ENCODE measurements around the gene EML6.

EML6 gene

DNA sequence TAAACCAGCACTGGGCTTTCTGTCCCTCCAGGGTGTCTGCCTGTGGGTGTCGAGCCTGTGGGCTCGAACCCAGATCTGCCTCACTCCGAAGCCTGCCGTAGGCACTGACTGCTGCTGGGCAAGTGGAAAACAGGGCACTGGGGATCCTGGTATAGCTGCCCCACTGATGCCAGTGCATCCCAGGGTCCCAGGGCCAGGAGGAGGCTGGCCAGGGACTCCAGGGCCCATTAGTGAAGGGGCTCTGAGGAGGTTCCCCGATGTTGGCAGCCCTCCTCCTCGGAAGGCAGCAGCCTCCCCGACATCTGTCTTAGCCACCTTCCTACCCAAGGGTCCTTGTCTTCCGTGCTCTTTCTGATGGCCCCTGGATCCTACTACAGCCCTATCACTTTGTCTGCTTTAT is 230.7 kb downstream of the EML6 start:
- DNase-seq: no peak

DNA sequence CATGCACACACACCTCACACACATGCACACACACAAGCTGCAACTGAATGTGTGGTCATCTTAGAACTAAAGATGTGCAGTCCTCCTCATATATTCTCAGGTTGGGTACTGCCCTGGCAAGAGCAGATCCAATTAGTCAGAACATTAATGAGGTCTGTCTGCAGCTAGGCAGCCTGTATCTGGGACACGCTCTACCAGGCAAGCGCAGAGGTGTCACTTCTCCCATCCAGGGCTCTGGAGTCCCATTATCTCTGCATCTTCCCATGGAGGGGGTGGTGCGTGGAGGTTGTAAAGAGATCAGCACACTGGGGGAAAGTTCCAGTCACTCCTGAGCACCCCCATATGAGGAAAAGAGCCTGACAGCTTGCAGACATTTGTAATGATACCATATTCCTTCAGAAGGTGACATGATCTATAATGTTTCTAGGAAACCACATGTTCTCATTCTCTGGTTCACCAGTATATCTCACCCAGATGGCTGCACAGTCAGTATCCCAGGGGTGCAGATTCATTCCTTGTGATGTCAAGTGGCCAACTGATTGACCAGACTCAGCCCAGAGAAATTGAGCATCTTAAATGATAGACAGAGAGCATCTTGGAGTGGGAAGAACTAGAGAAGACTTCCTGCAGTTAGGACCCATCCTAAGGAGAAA is 231.4 kb downstream of the EML6 start:
- no peak for DNase-seq

DNA sequence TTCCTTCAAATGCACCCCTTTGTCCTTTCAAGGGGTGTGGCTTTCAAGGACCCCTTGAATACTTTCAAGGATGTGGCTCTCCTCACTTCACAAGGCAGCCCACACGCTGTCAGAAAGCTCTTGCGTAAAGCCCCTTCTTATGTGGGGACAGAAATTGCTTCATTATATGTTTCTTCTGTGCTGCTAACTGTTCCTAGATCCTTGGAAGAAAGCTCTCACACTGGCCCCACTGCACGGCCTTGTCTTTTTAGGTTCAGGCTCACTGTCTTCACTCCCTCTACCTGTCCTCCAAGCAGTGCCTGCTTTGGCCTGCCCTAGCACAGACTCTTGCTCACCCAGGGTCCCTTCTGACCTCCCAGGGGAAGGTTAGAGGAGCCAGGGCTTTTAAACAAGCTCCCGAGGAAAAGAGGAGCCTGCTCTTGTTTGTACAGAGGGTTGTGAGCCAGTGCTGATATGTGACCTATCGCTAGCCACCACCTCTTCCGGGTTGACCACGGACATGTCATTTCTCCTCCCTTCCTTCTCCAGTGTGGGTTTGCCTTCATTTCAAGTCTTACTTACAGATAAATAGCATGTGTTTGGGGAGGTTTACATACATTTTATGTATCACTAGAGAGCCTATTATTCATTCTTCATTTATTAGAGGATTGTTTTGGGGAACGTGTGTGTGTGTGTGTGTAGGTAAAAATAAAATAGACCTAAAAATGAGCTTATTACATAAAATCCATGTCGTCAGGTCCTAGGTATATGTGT is 232.1 kb downstream of the EML6 start:
- no peak for DNase-seq

DNA sequence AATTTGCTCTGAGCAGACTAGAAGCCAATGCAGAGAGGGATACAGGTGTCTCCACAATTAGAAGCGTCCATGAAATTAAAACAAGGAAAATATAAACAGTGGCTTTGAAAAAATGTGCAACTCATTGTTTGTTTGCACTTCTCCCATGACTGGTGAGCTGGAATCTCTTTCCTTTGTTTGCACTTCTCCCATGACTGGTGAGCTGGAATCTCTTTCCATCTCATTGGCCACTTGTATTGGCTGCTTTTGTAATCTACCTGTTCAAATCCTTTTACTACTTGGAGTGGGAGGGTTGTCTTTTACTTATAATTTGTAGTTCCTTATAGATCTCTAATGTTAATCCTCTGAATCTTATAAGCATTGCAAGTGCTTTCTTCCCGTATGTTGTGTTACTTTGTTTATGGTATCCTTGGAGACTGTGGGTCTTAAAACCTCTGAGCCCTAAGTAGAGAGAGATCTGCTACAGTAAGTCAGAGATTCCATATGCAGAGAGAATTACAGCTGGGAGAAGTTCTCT is 232.7 kb downstream of the EML6 start:
- no peak for DNase-seq

DNA sequence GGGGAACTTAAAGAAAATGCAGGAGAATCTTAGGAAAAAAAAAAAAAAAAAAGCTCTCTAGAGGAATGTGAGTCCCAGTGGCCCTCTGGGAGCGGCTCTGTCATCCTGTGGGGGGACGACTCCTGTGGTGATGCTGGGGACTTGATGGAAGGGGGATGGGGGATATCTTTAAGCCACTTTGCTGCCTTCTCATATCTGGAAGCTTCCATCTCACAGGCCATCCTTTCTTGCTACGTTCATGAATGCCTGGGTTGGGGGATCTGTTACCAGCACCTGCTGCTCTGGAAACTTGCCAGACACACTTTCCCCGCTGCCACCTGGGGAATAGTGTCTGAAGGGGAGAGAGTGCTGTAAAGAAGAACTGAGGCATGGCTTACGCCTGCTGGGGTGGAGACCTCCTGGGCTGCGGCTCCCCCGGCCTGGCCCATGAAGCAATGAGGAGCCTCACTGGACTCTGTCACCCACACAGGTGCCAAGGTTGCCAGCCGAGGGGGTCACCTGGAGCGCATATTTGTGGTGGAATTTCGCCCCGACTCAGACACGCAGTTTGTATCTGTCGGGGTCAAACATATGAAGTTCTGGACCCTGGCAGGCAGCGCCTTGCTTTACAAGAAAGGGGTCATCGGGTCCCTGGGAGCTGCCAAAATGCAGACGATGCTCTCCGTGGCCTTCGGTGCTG is 234.0 kb downstream of the EML6 start:
- no peak for DNase-seq

DNA sequence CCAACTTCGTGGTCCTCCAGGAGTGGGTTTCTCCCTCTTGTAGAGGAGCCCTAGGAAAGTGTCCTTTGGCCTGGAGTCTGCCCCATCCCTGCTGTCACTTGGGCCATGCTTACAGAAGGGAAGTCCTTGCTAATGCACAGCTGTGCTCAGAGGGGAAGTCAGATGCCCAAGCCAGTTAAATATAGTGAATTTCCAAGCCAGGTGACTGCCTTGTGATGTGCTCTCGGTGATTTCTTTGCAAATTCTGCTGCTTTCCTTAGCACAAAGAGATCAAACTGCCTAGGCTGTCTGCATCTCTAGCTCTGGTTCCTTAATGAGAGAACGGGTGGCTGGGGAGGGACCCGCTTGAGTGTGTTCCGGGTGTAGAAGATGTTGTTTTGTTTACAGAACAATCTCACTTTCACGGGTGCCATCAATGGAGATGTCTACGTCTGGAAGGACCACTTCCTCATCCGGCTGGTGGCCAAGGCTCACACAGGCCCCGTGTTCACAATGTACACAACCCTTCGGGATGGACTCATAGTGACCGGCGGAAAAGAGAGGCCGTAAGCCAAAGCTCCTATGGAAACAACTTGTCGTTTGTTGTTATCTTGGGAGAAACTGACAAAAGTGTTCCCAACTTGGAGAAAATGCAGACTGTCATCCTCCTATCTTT is 235.4 kb downstream of the EML6 start:
- no peak for DNase-seq

DNA sequence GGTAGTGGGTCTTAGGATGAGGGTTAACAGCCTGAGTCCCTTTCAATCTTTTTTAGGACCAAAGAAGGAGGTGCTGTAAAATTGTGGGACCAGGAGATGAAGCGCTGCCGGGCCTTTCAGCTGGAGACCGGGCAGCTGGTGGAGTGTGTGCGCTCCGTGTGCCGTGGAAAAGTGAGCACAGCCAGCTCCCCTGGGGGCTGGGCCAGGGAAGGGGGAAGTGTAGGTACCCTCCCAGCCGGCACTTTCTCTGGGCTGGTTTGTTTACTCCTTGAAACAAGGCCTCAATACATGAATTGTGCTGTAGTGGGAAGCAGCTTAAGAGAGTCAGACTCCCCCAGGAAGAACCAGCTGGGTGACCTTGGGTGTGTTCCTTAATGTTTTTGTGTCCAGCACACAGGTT is 236.7 kb downstream of the EML6 start:
- DNase-seq: no peak

DNA sequence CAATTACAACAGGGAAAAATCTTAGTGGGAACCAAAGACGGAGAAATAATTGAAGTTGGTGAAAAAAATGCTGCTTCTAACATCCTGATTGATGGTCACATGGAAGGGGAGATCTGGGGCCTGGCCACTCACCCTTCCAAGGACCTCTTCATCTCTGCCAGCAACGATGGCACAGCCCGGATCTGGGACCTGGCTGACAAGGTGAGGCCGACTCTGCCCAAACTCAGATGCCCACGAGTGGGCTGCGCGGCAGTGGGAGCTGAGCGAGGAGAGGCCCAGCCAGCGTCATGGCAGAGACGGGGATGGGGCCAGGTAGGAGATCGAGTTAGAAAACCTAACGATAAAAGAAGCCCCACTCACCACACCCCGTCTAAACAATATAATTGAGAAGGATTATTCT is 239.0 kb downstream of the EML6 start:
- DNase-seq: no peak

DNA sequence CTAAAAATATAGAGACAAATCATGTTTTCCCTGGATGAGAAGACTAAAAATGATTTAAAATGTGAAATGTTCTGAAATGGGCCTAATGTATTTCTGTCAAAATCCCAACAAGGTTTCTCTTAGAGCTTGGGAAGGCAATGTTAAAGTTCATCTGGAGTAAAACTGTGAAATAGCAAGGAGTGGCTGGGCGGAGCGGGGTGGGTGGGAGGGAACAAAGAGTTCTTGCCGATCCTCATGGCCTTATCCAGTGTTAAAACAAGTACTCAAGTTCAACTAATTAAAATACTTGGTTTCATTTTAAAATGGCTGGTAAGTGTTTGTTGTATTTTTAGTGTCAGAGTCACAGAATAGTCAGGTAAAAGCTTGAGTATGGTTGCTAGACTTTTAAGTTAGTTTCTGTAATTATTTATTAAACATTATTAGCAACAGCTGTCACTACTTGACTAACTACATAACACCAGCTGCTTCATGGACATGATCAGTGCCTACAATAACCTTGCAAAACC is 239.5 kb downstream of the EML6 start:
- no peak for DNase-seq

DNA sequence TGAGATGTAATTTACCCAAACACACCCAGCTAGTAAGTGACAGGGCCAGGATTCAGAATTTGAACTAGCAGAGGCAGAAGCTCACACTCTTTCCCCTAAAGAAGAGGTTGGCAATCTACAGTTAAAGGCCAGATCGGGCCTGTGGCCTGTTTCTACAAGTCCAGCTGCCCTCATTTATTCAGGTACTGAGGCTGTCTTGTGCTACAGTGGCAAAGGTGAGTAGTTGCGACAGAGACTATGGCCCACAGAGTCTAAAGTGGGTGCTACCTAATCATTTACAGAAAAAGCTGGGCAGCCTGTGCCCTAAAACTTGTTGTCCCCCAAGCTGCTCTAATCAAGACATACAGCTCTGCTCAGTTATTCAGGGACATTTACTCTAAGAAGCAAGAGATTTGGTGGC is 240.0 kb downstream of the EML6 start:
- no peak for DNase-seq

DNA sequence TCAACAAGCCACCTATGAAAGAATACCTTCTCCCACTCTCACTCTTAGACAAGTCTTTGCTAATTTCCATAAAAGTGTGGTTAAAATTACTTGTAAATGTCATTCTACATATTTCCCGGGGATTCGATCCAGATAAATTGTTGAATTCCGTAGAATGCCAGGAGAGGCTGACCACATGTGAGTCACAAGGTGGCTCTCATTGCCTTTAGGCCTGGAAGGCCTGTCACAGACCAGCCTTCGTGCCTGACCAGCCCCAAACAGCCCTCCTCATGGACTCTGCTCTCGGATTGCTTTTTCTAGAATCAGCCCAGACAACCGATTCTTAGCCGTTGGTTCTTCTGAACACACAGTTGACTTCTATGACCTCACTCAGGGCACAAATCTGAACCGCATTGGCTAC is 240.8 kb downstream of the EML6 start:
- no peak for DNase-seq

DNA sequence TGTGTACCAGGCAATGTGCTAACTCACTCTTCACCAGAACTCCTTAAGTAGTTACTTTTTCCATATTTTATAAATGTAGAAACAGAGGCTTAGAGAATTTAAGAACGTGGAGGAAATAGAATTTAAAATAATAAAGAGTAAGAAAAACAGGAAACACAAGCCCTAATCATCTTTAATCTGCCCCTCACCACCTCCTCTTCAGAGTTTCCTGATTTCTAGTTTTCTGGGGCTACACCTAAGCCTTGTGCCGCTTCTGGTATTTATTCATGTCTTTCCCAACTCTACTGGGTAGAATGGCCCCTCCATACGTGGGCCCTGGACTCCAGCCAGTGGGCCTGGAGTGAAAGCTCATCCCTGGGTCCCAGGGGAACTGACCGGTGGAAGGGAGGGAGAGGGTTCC is 241.4 kb downstream of the EML6 start:
- DNase-seq: no peak

DNA sequence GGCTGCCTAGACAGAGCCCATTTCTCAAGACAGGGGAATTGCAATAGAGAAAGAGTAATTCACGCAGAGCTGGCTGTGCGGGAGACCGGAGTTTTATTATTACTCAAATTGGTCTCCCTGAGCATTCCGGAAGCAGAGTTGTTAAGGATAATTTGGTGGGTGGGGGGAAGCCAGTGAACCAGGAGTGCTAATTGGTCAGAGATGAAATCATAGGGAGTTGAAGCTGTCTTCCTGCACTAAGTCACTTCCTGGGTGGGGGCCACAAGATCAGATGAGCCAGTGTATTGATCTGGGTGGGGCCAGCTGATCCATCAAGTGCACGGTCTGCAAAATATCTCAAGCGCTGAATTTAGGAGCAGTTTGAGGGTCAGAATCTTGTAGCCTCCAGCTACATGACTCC is 242.0 kb downstream of the EML6 start:
- no peak for DNase-seq

DNA sequence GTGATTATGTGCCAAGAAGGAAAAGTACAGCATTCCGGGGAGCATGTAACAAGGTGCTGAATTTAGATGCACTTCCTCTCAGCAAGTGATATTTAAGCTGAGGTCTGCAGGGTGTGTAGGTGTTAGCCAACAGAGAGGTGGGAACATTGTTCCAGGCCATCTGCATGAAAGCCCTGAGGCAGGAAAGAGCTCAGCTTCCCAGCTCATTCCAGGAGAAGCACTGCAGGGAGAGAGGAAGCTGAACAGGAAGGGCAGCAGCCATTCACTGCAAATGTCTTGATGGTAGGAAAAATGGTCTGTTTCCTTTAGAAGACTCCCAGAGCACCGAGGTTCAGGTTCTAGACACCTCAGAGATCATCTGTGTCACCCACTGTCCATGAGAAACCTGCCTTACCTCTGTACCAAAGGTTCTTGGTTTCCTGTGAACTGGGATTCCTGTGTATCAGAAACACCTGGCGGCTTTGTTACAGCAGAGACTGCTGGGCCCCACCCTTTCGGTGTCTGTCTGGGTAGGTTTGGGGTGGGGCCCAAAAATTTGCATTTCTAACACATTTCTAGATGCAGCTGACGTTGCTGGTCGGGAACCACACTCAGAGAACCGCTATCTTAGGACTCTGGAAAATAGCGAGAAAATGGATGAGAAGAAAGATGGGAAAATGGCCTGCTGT is 242.8 kb downstream of the EML6 start:
- DNase-seq: no peak

DNA sequence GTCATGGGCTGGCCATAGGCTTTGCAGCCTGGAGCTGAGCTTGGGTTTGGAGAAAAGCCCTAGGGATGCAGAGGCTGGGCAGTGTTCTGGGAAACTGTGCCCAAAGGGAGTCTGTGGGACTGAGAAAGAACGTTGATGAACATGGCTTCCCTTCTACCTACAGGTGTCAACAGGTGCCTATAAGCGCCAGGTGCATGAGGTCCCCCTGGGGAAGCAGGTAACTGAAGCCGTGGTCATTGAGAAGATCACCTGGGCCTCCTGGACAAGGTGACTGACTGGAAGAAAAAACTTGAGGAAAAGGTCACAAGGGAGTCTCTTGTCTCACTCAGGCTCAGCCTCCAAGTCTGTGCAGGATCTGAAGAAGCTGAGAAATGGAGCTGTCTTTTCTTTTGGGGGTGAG is 243.4 kb downstream of the EML6 start:
- DNase-seq: no peak

DNA sequence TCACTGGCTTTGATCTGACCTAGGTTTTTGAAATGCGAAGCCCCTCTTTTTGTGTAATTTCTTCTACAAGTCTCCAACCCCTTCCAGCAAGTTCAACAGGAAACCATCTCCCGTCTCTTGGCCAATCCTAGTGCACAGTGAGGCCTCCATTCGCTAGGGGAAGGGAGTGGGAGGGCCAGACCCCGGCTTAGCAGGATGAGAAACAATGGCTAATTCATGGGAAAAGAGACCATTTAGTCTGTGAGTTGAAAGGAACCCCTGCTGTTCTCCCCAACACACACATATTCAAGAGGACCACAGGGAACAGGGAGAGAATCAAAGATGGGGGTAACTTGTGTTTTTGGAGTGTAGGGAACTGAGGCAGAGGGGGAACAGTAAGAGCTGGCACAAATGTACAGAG is 243.8 kb downstream of the EML6 start:
- DNase-seq: no peak

DNA sequence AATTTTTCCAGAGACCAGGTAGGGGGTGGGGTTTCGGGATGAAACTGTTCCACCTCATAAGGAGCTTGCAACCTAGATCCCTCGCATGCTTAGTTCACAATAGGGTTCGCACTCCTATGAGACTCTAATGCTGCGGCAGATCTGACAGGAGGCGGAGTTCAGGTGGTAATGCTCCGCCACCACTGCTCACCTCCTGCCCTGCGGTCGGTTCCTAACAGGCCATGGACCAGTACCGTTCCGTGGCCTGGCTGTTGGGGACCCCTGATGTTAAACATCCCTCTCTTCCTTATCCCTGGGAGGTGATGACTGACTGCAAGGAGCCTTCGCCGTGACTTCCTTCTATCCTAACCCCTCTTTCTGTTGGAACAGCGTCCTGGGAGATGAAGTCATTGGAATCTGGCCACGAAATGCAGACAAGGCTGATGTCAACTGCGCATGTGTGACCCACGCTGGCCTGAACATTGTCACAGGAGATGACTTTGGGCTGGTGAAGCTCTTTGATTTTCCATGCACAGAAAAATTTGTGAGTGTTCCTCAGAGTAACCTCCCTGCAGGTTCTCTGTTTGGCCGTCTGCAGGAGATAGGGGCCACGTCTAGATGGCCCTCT is 244.4 kb downstream of the EML6 start:
- no peak for DNase-seq

DNA sequence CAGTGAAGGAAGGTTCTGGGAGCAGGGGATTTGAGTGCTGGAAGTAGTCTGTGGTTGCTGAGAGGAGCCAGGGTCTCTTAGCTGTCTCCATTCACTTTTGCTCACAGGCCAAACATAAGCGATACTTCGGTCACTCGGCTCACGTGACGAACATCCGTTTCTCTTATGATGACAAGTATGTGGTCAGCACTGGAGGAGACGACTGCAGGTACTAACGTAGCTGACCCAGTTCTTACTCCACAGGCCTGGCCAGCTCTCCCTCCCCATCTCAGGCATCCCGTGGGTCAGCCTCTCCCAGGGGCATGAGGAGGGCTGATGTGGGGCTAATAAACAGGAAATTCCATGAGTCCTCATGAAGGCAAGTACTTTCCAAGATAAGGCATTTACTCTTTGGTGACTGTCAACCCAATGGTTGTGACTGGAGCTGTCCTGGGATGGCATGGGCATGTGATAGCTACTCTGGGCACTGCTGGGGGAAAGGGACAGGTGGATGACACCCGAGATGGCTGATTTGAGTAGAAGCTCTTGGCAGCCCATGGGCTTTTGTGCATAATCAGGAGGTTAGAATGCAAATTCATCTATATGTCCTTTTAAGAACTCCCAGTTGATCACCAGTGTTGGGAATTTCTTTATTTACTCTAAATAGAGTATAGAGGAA is 245.2 kb downstream of the EML6 start:
- DNase-seq: no peak

DNA sequence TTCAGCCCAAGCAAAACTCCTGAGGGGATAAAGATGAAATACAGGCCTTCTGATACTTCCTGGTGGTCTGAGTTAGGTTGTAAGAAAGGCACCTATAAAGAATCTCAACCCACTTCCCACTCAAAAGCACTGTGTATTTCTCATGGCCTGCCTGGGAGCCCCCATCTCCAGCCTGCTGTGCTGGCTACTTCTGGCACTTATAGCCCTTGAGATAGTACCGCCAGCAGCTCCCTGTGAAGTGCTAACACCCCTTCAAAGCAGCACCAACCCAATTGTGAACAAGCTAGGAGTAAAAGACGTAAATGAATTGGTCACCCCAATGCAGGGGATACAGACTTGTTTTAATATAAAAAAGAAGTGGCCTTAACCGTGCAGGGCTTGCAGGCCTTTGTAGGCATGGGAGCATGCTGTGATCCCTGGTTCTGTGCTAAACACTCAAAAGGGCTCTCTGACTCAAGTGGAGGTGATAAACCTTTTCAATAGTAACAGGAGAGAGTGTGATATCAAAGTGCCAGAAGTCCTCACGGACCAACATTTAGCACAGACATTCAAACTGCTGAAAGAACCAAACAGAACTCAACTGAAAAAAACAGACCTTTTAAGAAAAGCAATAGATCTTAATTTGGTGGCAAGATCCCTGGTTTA is 246.0 kb downstream of the EML6 start:
- no peak for DNase-seq

DNA sequence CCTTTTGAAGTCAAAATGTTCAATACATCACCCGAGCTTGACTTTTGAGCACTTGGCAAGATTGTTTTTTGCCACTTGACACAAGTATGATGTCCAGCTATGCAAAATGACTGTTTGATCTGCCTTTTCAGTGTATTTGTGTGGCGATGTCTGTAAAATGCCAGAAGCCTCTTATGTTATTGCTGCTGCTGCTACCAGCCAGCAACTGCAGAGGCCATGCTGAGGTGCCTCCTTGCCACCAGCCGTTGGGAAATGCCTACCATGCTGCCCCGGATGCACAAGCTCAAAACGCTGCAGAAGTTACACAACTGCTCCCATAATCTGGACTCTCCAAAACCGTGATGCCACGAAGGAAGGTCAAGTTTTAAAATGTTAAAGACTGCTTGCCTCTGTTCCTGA is 246.5 kb downstream of the EML6 start:
- DNase-seq: no peak

DNA sequence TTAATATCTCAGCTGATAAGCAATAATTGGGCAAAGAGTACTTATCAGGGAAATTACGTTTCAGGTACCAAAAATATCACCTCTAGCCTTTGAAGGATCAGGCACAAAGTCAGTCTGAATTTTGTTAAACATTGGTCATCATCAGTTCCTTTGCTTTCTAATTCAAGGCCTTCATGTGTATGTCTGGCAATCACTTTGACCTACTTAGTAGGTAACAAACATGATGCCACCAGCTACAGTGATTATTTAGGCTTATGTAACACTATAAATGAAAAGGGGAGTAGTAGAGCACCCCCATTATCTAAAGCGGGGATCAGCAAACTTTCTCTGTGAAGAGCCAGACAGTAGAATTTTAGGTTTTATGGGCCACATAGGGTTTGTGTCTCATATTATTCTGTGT is 251.7 kb downstream of the EML6 start:
- DNase-seq: no peak
